GM21447 (cell line): ENCODE measurements around the gene LRRC23.

ENCODE experiments used
- ATAC-seq: cut with Tn5 transposase; IDR thresholded peaks from one replicate; pipeline ENCODE4 v1.9.1; 2021; ENCODE audit not compliant: unreplicated experiment

Gene LRRC23

GRCh38 chr12:6923851-6924250, 19.2 kb downstream of the LRRC23 start:
- no peak for ATAC-seq

GRCh38 chr12:6925239-6925539, 20.6 kb downstream of the LRRC23 start:
- no peak for ATAC-seq

- no peak for ATAC-seq
Observed at GRCh38 chr12:6925540-6926279, 21.1 kb downstream of the LRRC23 start.

- no peak for ATAC-seq
Observed at GRCh38 chr12:6927379-6928021, 22.9 kb downstream of the LRRC23 start, which contains the start of gene ATN1. Gene ATN1, plus strand, starts transcription at chr12:6927959. Its CDS starts 6,043 bp downstream, at chr12:6934002.

GRCh38 chr12:6928022-6928702, 23.5 kb downstream of the LRRC23 start:
- no peak for ATAC-seq

- ATAC-seq = no peak
Observed at GRCh38 chr12:6928703-6929407, 24.2 kb downstream of the LRRC23 start.

- ATAC-seq = no peak
Observed at GRCh38 chr12:6929466-6930452, 25.1 kb downstream of the LRRC23 start.

GRCh38 chr12:6932766-6933165, 28.1 kb downstream of the LRRC23 start:
- no peak for ATAC-seq

GRCh38 chr12:6934110-6934509, 29.5 kb downstream of the LRRC23 start:
- no peak for ATAC-seq

- ATAC-seq = no peak
Observed at GRCh38 chr12:6935371-6936193, 31.0 kb downstream of the LRRC23 start.

GRCh38 chr12:6936194-6936635, 31.6 kb downstream of the LRRC23 start:
- ATAC-seq = no peak

- peak; percentile 12 for ATAC-seq
Observed at GRCh38 chr12:6936636-6937480, 32.2 kb downstream of the LRRC23 start.

GRCh38 chr12:6937481-6938352, 33.1 kb downstream of the LRRC23 start:
- peak; percentile 84 for ATAC-seq

GRCh38 chr12:6938353-6939190, 34.0 kb downstream of the LRRC23 start:
- no peak for ATAC-seq

- ATAC-seq = no peak
Observed at GRCh38 chr12:6939191-6939540, 34.5 kb downstream of the LRRC23 start.

- no peak for ATAC-seq
Observed at GRCh38 chr12:6941267-6941666, 36.6 kb downstream of the LRRC23 start.

- ATAC-seq = no peak
Observed at GRCh38 chr12:6941782-6942181, 37.2 kb downstream of the LRRC23 start.
